Liver (tissue), 3 donors: Measurements from ENCODE around the gene INPP5F.

ENCODE experiments used
- CTCF ChIP-seq: fragments of 150-350 bp; IDR thresholded peaks from 2 replicates; pipeline ENCODE4 v1.5.1; 2017; ENCODE audit warnings: improper control_type of control experiment, low read depth, low read length; ENCODE audit not compliant: missing input control
- GABPA ChIP-seq, 2 donors: IDR thresholded peaks in 1 of 2; conservative IDR thresholded peaks in 1 of 2; 2 replicates each; pipeline ENCODE4 v1.6.1; 2016; ENCODE audit warnings: antibody characterized with exemption in 2 of 2, mild to moderate bottlenecking in 1 of 2, moderate library complexity in 1 of 2
- MAX ChIP-seq: IDR thresholded peaks from 2 replicates; pipeline ENCODE4 v1.6.1; 2016; ENCODE audit warnings: antibody characterized with exemption
- donor health status: healthy.
- donor health status: healthy.

GRCh38 chr10:119829429-119829828 lies 103.6 kb downstream of the INPP5F start:
- TF ChIP-seq CTCF (no peak), GABPA (IDR thresholded peaks at IDR 0.05 in 1 of 2, conservative IDR thresholded peaks at IDR 0.05 in 1 of 2) (no peak), MAX (no peak)
